Prostate gland (tissue), 2 donors: ENCODE data around the gene ZNF688. TPM values are rescaled to one million over a fixed set of nuclear protein-coding genes. Genes with fewer than 3 reads are reported as not detected.

Experiments used
- DNase-seq: peaks from one replicate; pipeline ENCODE4 v3.0.0-alpha.2; 2019; ENCODE audit warnings: low spot score
- H3K27ac ChIP-seq, 2 donors: fragments of 200-600 bp; sonication (generic); 2 replicates each; pipeline ENCODE4 v1.5.1; 2017 to 2019
- H3K27me3 ChIP-seq: fragments of 200-600 bp; sonication (generic); replicated peaks from 2 replicates; pipeline ENCODE4 v1.5.1; 2019; ENCODE audit not compliant: insufficient read depth
- H3K36me3 ChIP-seq, 2 donors: fragments of 200-600 bp; sonication (generic); 1 replicate in 1 of 2; 2 replicates in 1 of 2; pipeline versions ENCODE4 v1.5.1 to v1.8.1; 2017 to 2019
- H3K4me1 ChIP-seq: fragments of 200-600 bp; sonication (generic); replicated peaks from 2 replicates; pipeline ENCODE4 v1.5.1; 2019
- H3K4me3 ChIP-seq, 2 donors: fragments of 200-600 bp; sonication (generic); 2 replicates each; pipeline ENCODE4 v1.5.1; 2017 to 2019
- H3K9me3 ChIP-seq: fragments of 200-600 bp; sonication (generic); 2 replicates; pipeline ENCODE4 v1.5.1; 2017
- POLR2A ChIP-seq: fragments of 450-650 bp; IDR thresholded peaks from one replicate; pipeline ENCODE4 v1.6.1; 2016; ENCODE audit warnings: antibody characterized with exemption, mild to moderate bottlenecking
- POLR2AphosphoS5 ChIP-seq: sonication (generic); formaldehyde crosslinking; IDR thresholded peaks from one replicate; pipeline ENCODE4 v1.6.1; 2017; ENCODE audit warnings: antibody characterized with exemption
- whole genome bisulfite sequencing: methylation state at CpG from one replicate; pipeline ENCODE4 v1.1.5; 2018; 5-methylcytosine and 5-hydroxymethylcytosine counted together
- intact Hi-C: fragments of 100-400 bp; cut with DNase I; formaldehyde crosslinking; loops from one replicate; pipeline ENCODE4 v1.14.2; 2022
- total RNA-seq, 2 donors: library from RNA; depleted of rRNA; stranded (reverse); fragments of >200 nt; gene quantifications; one replicate each; pipeline ENCODE4 v1.1.0, GENCODE V29; 2016
- TF ChIP-seq, protein P1 (sequence below), 4 experiments: fragments of 200-600 bp in 2 of 4; fragments of 450-650 bp in 2 of 4; sonication (generic) in 2 of 4; IDR thresholded peaks; 1 replicate in 3 of 4; 2 replicates in 1 of 4; pipeline ENCODE4 v1.5.1; 2016 to 2019; ENCODE audit warnings: antibody characterized with exemption in 4 of 4, mild to moderate bottlenecking in 2 of 4, moderate library complexity in 2 of 4

ZNF688 gene
- total RNA-seq, 2 donors from 2014 or later: 20.4 to 21.5 TPM

DNA sequence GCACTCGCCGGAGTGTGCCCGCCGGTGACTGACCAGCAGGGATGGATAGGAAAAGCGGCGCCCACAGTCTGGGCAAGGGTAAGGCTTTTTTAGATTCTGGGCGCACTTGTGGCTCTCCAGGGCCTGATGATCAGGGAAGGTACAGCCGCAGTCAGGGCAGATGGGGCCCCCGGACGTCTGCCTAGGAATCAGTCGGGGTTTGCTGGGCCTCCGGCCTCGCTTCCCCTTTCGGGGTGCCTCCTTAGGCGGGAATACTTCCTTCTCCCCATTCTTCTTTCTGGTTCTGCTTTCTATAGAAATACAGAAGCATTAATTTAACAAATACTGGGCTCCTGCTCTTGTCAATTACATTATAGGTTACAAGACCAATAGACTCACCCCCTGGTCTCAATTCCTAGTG is 33.6 kb upstream of the ZNF688 start:
- Histone ChIP-seq H3K36me3 (peaks cover 10% of the 10 kb centered on the region in 2 donors), H3K27me3 (no peaks in the 10 kb centered on the region), H3K4me1 (peaks cover 1% of the 10 kb centered on the region), H3K9me3 (no peaks in the 10 kb centered on the region), H3K27ac (no peak overlapping the region), H3K4me3 (no peak overlapping the region)
- intact Hi-C loops: no loop called here
- 85% methylated on average over 15 of the region's 15 CpGs for WGBS
- DNase-seq: no peak
- TF ChIP-seq POLR2A (no peak), POLR2AphosphoS5 (no peak)
- TF ChIP-seq, protein P1, sequence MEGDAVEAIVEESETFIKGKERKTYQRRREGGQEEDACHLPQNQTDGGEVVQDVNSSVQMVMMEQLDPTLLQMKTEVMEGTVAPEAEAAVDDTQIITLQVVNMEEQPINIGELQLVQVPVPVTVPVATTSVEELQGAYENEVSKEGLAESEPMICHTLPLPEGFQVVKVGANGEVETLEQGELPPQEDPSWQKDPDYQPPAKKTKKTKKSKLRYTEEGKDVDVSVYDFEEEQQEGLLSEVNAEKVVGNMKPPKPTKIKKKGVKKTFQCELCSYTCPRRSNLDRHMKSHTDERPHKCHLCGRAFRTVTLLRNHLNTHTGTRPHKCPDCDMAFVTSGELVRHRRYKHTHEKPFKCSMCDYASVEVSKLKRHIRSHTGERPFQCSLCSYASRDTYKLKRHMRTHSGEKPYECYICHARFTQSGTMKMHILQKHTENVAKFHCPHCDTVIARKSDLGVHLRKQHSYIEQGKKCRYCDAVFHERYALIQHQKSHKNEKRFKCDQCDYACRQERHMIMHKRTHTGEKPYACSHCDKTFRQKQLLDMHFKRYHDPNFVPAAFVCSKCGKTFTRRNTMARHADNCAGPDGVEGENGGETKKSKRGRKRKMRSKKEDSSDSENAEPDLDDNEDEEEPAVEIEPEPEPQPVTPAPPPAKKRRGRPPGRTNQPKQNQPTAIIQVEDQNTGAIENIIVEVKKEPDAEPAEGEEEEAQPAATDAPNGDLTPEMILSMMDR (IDR thresholded peaks at IDR 0.05): no peak

DNA sequence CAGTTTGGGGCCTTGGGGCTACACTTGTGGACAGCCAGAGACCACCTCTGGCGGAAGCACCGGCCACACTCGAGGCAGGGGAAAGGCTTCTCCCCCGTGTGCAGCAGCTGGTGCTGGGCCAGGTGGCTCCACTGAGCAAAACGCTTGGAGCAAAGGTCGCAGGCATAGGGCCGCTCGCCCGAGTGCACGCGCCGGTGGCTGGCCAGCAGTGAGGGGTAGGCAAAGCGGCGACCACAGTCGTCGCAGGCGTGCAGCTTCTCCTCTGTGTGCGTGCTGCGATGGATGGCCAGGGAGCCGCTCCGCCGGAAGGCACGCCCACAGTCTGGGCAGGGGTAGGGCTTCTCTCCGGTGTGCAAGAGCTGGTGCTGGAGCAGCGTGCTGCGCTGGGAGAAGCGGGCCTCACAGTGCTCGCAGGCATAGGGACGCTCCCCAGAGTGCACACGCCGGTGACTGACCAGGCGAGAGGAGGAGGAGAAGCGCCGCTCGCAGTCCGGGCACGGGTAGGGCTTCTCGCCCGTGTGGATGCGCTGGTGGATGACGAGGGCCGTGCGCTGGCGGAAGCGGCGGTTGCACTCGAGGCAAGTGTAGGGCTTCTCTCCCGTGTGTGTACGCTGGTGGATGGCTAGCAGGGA is 32.9 kb upstream of the ZNF688 start:
- intact Hi-C loops: no loop called here
- H3K9me3 ChIP-seq: no peaks in the 10 kb centered on the region
- 93% methylated on average over 48 of the region's 49 CpGs for WGBS
- no peak overlapping the region for H3K27ac ChIP-seq
- TF ChIP-seq, protein P1 (IDR thresholded peaks at IDR 0.05): no peak
- no peak for TF ChIP-seq POLR2AphosphoS5
- TF ChIP-seq POLR2A: no peak
- no peaks in the 10 kb centered on the region for H3K27me3 ChIP-seq
- peaks cover 6% of the 10 kb centered on the region for H3K4me1 ChIP-seq
- peaks cover 10% of the 10 kb centered on the region in 2 donors for H3K36me3 ChIP-seq
- no peak for DNase-seq
- no peak overlapping the region for H3K4me3 ChIP-seq

DNA sequence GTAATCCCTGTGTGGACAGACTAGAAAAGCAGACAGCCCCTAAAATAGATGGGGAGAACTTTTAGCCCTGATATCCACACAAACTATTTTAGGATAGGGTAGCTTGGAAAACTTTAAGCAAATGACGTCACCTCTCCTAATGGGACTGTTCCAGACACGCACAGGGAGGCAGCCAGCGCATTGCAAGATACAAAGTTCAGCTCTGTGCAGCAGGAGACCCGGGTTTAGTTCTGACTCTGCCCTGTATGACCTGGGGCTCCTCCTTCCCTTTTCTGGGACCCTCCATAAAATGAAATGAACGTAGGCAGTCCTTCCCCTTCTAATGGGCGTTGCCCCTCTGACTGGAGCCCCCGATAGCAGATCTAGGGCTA is 32.4 kb upstream of the ZNF688 start:
- 85% methylated on average over 7 of the region's 7 CpGs for WGBS
- intact Hi-C loops: no loop called here
- DNase-seq: no peak

DNA sequence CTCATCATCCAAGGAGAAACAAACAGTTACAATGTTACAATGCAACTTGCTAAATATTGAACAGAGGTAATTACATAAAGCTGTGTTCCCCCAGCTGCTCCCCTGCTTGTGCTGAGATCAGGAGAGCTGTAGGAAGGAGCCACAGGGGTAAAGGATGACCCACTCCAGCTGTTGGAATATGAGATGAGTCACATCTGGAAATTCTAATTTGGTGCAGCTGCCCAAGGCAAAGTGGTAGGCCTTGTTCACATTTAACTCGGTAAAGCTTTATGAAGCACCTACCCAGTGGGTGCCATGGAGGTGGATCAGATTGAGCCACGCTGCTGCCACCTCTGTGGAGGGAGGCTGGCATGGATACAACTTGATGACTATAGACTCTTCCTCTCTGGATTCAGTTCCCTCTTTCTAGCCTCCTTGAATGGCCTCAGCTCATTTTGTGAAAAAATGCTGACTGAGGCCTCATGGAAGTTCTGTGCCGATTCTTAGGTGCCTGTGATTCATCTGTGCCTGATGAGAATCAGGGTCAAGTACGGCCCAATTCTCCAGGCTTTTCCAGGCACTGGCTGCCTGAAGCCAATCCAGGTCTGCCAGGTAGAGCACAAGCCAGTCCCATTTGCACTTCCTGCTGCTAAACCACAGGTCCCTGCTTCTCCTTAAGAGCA is 31.2 kb upstream of the ZNF688 start:
- no peak for DNase-seq
- TF ChIP-seq, protein P1 (IDR thresholded peaks at IDR 0.05): no peak
- TF ChIP-seq POLR2AphosphoS5: no peak
- no peak for TF ChIP-seq POLR2A
- H3K27me3 ChIP-seq: no peaks in the 10 kb centered on the region
- H3K4me3 ChIP-seq: no peak overlapping the region
- peaks cover 10% of the 10 kb centered on the region in 2 donors for H3K36me3 ChIP-seq
- intact Hi-C loops: no loop called here
- WGBS: 61% methylated on average over 4 of the region's 4 CpGs
- no peak overlapping the region for H3K27ac ChIP-seq
- H3K4me1 ChIP-seq: peaks cover 6% of the 10 kb centered on the region
- no peaks in the 10 kb centered on the region for H3K9me3 ChIP-seq

More for the DNA sequence above, 32.4 kb upstream of the ZNF688 start:
- Histone ChIP-seq H3K4me3 (no peak overlapping the region), H3K9me3 (no peaks in the 10 kb centered on the region), H3K27me3 (no peaks in the 10 kb centered on the region), H3K4me1 (peaks cover 6% of the 10 kb centered on the region), H3K27ac (no peak overlapping the region), H3K36me3 (peaks cover 10% of the 10 kb centered on the region in 2 donors)
- TF ChIP-seq POLR2AphosphoS5: no peak
- no peak for TF ChIP-seq POLR2A
- TF ChIP-seq, protein P1 (IDR thresholded peaks at IDR 0.05): no peak

DNA sequence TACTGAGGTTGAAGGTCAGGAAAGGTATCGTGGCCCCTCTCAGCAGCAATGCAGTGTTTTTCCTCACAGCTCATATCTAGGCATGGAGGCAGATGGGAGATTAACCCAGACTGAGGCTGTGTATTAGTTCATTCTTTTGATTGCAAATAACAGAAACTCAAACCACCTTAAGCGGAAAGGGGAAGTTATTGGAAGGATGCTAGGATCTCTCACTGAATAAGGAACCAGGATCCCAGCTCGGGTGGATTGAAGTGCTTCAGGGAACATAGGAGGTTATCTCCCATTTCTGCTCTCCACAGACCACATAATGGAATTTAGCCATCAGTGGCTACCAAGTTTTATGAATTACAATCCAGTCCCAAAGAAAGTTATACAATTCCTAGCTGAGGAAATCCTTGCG is 30.5 kb upstream of the ZNF688 start:
- Histone ChIP-seq H3K36me3 (peaks cover 10% of the 10 kb centered on the region in 2 donors), H3K27me3 (no peaks in the 10 kb centered on the region), H3K27ac (no peak overlapping the region), H3K4me3 (no peak overlapping the region), H3K4me1 (peaks cover 6% of the 10 kb centered on the region), H3K9me3 (no peaks in the 10 kb centered on the region)
- intact Hi-C loops: no loop called here
- TF ChIP-seq, protein P1 (IDR thresholded peaks at IDR 0.05): no peak
- TF ChIP-seq POLR2AphosphoS5: no peak
- no peak for TF ChIP-seq POLR2A
- WGBS: 81% methylated on average over 4 of the region's 4 CpGs
- no peak for DNase-seq
